ENCODE results near the gene APOC3. TPM values are rescaled to one million over a fixed set of nuclear protein-coding genes. Genes with fewer than 3 reads are reported as not detected.

Gene APOC3
- total RNA-seq, 1 experiment from 2014 or later, result not detected

GRCh38 chr11:116807601-116808261 is 22.0 kb upstream of the APOC3 start:
- H3K27me3 ChIP-seq (ENCODE audit: low read length), result no peaks in the 10 kb centered on the region
- DNase-seq (no peak), ATAC-seq (no peak)
- no peaks in the 10 kb centered on the region for H3K9me2 ChIP-seq (replicated peaks; ENCODE audit: low read length)
- H3K4me3 ChIP-seq (ENCODE audit: low read length), result no peak overlapping the region
- no peaks in the 10 kb centered on the region for H3K79me2 ChIP-seq (ENCODE audit: low read length)
- H3K27ac ChIP-seq (ENCODE audit: low read length), result no peak overlapping the region
- TF ChIP-seq EZH2phosphoT487 (IDR thresholded peaks at IDR 0.05; ENCODE audit: borderline replicate concordance, low read length) (no peak), CTCF (conservative IDR thresholded peaks at IDR 0.05; ENCODE audit: low read depth, low read length) (no peak), EZH2 (IDR thresholded peaks at IDR 0.05; ENCODE audit: low read length, unreplicated experiment) (no peak)
- no peaks in the 10 kb centered on the region for H4K20me1 ChIP-seq (ENCODE audit: low read length)
- H3K36me3 ChIP-seq (ENCODE audit: low read depth, low read length), result no peaks in the 10 kb centered on the region
- H3K9me3 ChIP-seq (ENCODE audit: low read length), result no peaks in the 10 kb centered on the region
- ChIA-PET CTCF (no interaction called here), POLR2A (ENCODE audit: unreplicated experiment) (interaction anchor here (0.5 kb wide), 1 partner anchor 30 kb away, joined by 3 read pairs; the partner anchor contains the start of gene APOA1)
- H3K4me1 ChIP-seq (ENCODE audit: insufficient read depth, low read length), result peaks cover 6% of the 10 kb centered on the region; the same call in 1 of the 2 replicates
- intact Hi-C loops (cut with micrococcal nuclease), result no loop called here
- no TSS peak for BruUV-seq (replicated peaks)
- H3K4me2 ChIP-seq (ENCODE audit: low read length), result no peak overlapping the region
- H3K9ac ChIP-seq (ENCODE audit: low read length), result no peak overlapping the region
- no peak overlapping the region for H2AFZ ChIP-seq (ENCODE audit: low read length)
- H3F3A ChIP-seq (ENCODE audit: low read length, unreplicated experiment), result no peaks in the 10 kb centered on the region

GRCh38 chr11:116808262-116809175 is 21.2 kb upstream of the APOC3 start:
- BruUV-seq (replicated peaks), result no TSS peak
- peak; percentile 43 for DNase-seq
- no peak overlapping the region for H3K9ac ChIP-seq (ENCODE audit: low read length)
- no peaks in the 10 kb centered on the region for H3K36me3 ChIP-seq (ENCODE audit: low read depth, low read length)
- H3F3A ChIP-seq (ENCODE audit: low read length, unreplicated experiment), result no peaks in the 10 kb centered on the region
- H3K27ac ChIP-seq (ENCODE audit: low read length), result no peak overlapping the region
- peak overlapping the region; percentile 31 for H2AFZ ChIP-seq (ENCODE audit: low read length)
- H3K79me2 ChIP-seq (ENCODE audit: low read length), result no peaks in the 10 kb centered on the region
- intact Hi-C loops (cut with micrococcal nuclease), result no loop called here
- H3K9me3 ChIP-seq (ENCODE audit: low read length), result no peaks in the 10 kb centered on the region
- no peak overlapping the region for H3K4me3 ChIP-seq (ENCODE audit: low read length)
- ChIA-PET POLR2A (ENCODE audit: unreplicated experiment) (no interaction called here), CTCF (no interaction called here)
- no peaks in the 10 kb centered on the region for H4K20me1 ChIP-seq (ENCODE audit: low read length)
- no peak overlapping the region for H3K4me2 ChIP-seq (ENCODE audit: low read length)
- peaks cover 6% of the 10 kb centered on the region; the same call in 1 of the 2 replicates for H3K4me1 ChIP-seq (ENCODE audit: insufficient read depth, low read length)
- H3K27me3 ChIP-seq (ENCODE audit: low read length), result no peaks in the 10 kb centered on the region
- TF ChIP-seq CTCF (conservative IDR thresholded peaks at IDR 0.05; ENCODE audit: low read depth, low read length) (no peak), EZH2phosphoT487 (IDR thresholded peaks at IDR 0.05; ENCODE audit: borderline replicate concordance, low read length) (no peak), EZH2 (IDR thresholded peaks at IDR 0.05; ENCODE audit: low read length, unreplicated experiment) (no peak)
- no peak; the same call in 1 of the 2 replicates for ATAC-seq
- no peaks in the 10 kb centered on the region for H3K9me2 ChIP-seq (replicated peaks; ENCODE audit: low read length)
